RWPE1 (cell line): ENCODE results near the gene BCL2A1.
"Not testable (repeated sequence)": the region's sequence is repeated elsewhere in the genome, so short reads cannot be mapped to it uniquely, and the experiment has no call there.

Source experiments
- CTCF ChIA-PET: fragments of 350-600 bp; sonication (Branson Sonifier 250); formaldehyde crosslinking; extraction: SDS; loops from one replicate; lab custom pipeline; 2021; lab: Yijun Ruan, JAX
- POLR2A ChIA-PET: fragments of 400-600 bp; formaldehyde crosslinking; extraction: SDS; loops from one replicate; lab custom pipeline; 2020; ENCODE audit warnings: antibody characterized with exemption; ENCODE audit not compliant: low non-redundant PET; lab: Yijun Ruan, JAX
- DNase-seq: peaks from one replicate; pipeline ENCODE4 v3.0.0; 2012; ENCODE audit warnings: low spot score
- H3K27ac ChIP-seq: fragments of 450-650 bp; 2 replicates; pipeline ENCODE4 v1.5.1; 2017
- TF ChIP-seq, protein P1 (sequence below): fragments of 450-650 bp; conservative IDR thresholded peaks from 2 replicates; pipeline ENCODE4 v1.5.1; 2017; ENCODE audit warnings: low read depth, mild to moderate bottlenecking

BCL2A1 gene

DNA sequence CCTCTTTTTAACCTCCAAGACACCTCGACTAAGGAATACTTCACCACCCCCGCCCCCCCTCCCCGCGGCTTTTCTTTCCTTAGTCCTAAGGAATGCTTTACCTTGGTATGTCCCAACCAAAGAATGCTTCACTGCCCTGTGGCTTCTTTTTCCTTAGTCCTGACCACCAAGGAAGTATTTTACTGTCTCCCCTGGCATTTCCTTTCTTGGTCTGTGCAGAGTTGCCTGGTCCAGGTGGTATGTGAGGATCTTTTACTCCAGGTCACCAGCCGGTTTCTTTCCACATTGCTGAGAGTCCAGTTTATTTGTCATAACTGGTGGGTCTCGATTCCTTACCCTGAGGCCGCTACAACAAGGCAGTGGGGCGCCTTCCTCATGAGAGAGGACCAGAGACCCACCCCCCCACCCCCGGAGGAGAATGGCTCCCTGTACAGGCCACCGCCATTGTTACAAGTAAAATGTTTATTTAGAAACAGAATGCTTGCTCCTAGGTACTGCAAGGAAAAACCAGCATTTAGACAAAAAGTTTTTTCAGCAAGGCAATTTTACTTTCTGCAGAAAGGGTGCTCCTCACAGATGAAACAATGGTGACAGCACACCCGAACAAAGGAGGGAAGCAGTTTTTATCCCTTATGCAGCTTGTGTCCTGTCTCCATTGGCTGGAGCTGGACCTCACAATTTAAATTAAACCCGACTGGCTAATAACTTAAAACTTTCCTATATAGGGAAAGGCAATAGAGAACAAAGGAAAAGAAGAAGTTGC lies 51.1 kb downstream of the BCL2A1 start:
- ChIA-PET POLR2A (no interaction called here), CTCF (no interaction called here)
- no peak for DNase-seq
- H3K27ac ChIP-seq, result no peak overlapping the region
- TF ChIP-seq, protein P1, sequence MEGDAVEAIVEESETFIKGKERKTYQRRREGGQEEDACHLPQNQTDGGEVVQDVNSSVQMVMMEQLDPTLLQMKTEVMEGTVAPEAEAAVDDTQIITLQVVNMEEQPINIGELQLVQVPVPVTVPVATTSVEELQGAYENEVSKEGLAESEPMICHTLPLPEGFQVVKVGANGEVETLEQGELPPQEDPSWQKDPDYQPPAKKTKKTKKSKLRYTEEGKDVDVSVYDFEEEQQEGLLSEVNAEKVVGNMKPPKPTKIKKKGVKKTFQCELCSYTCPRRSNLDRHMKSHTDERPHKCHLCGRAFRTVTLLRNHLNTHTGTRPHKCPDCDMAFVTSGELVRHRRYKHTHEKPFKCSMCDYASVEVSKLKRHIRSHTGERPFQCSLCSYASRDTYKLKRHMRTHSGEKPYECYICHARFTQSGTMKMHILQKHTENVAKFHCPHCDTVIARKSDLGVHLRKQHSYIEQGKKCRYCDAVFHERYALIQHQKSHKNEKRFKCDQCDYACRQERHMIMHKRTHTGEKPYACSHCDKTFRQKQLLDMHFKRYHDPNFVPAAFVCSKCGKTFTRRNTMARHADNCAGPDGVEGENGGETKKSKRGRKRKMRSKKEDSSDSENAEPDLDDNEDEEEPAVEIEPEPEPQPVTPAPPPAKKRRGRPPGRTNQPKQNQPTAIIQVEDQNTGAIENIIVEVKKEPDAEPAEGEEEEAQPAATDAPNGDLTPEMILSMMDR, result no peak

DNA sequence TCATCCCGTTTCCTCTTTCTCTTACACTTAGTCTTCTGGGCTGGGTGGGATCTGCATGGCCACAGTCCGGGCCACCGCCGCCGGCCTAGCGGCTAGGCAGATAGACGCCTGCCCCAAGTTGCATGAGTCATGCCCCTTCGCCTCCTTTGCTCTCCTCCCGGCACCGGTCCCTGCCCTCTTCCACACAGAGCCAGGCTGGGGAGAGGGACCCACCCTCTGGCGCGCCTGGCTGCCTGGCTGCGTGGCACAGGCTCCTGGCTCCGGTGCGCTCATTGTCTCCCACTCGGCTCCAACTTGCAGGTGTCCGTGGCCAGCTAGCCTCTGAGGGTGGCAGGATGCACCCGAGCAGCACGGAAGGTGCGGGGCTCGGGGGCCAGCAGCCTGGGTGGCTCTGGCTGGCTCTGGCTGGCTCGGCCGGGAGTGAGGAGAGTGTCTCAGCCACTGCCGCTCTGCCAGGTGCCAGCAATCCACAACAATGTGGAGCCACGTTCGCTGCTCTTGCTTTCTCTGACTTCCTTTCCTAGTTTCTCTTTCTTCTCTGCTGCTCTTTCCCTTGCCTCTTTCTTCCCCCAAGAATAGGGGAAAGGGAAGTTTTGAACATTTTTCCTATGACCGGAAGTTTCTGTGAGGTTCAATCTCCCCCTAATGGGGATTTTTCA lies 51.8 kb downstream of the BCL2A1 start:
- TF ChIP-seq, protein P1, result no peak
- H3K27ac ChIP-seq, result no peak overlapping the region
- CTCF ChIA-PET, result interaction anchor here (0.6 kb wide), 1 partner anchor 676 kb away, joined by 3 read pairs; no protein-coding TSS in a partner anchor
- POLR2A ChIA-PET, result no interaction called here
- DNase-seq, result no peak

DNA sequence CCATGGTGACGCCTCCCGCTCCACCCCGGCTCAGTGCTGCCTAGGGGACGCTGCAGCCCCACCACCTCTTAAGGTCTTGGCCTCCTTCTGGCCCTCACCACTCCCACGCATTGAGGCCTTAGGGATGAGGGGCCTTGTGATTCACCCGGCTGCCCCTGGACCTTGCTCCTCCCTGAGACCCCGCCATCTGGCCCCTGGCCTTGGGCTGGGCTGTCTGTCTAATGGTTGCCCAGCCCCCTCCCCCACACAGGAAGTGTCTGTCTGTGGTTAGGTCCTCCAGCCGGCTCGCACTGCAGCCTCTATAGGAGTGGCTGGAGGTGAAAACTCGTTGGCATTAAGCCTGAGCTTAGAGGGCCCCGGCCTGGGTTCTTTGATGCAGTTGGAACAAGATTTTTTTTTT lies 52.7 kb downstream of the BCL2A1 start:
- H3K27ac ChIP-seq, result no peak overlapping the region
- CTCF ChIA-PET, result no interaction called here
- POLR2A ChIA-PET, result no interaction called here
- no peak for DNase-seq
- TF ChIP-seq, protein P1, result no peak

DNA sequence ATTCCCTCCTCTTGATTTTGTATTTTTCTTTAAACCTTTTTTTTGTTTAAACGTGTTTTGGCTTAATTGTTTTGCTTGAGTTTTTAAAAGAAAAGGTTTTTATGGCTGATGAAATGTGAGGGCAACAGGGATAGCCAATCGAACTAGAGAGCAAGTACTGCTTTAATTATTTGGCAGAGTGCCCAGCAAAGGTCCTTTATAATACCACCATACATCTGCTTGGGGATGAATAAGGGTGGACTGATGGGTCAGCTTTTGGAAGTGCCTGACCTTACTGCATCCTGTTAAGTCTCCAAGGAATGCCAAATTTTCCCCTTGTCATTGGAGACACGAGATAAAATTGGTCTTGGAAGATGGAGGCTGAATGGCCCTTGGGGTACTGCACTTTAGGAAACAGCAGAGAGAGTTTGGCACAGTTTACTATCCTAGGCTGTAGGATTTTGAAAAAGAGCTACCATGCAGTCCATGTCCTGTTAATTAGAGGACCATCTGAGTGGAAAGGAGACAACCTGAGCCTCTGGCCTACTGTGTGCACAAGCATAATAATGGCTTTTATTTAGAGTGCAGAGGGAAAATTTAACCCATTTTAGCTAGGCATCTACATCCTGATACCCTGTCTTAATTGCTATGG lies 54.4 kb downstream of the BCL2A1 start:
- POLR2A ChIA-PET, result no interaction called here
- TF ChIP-seq, protein P1, result no peak
- CTCF ChIA-PET, result no interaction called here
- no peak overlapping the region for H3K27ac ChIP-seq
- no peak for DNase-seq

DNA sequence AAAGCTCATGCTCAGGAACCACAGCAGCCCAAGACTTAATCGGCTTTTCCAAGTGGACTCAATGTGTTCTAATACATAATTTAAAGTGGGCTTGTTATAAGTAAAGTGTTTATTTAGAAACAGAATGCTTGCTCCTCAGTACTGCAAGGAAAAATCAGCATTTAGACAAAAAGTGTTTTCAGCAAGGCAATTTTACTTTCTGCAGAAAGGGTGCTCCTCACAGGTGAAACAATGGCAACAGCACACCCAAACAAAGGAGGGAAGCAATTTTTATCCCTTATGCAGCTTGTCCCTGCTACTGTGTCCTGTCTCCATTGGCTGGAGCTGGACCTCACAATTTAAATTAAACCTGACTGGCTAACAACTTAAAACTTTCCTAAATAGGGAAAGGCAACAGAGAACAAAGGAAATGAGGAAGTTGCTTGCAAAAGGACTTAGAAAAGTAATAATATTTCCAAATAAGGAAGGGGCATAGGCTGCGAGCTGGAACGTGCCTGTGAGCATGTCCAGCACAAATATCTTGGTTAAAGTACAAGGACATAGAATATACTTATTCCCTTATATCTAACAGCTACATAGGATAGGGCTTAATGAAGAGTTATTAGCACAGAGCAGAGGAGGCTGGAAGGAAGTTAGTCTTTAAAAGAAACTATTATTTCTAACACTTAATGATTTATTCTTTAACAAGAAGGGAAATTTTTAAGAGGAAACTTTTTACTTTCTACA lies 55.1 kb downstream of the BCL2A1 start:
- CTCF ChIA-PET, POLR2A ChIA-PET, H3K27ac ChIP-seq, DNase-seq: not testable (repeated sequence)

DNA sequence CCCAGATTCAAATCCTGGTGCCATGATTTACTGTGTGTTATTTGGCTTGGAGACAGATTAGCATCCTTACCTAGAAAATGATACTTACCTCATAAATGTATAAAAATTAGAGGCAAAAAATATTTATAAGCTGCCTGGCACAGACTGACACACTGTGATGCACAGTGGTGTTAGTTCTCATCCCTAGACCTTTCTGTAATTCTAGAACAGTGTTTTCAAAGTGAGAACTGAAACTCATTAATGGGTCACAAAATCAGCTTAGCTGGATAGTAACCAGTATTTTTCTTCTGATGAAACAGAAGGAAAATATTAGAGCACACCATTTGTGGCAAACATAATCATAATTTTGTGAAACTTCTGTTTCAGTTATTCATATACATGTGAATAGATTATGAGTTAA lies 56.3 kb downstream of the BCL2A1 start:
- TF ChIP-seq, protein P1, result no peak
- POLR2A ChIA-PET, result no interaction called here
- H3K27ac ChIP-seq, result no peak overlapping the region
- no peak for DNase-seq
- CTCF ChIA-PET, result no interaction called here
